Astrocyte (in vitro differentiated cells and primary cell): ENCODE results near the gene CYTH4.

Source experiments
- EZH2 ChIP-seq: IDR thresholded peaks from 2 replicates; pipeline ENCODE4 v1.6.1; 2012; ENCODE audit warnings: mild to moderate bottlenecking, low read length, inconsistent platforms; ENCODE audit not compliant: insufficient read depth
- TF ChIP-seq, protein P1 (sequence below): IDR thresholded peaks from 2 replicates; pipeline ENCODE4 v1.5.1; 2011; ENCODE audit warnings: low read depth, mild to moderate bottlenecking, inconsistent platforms, low read length, moderate library complexity; ENCODE audit not compliant: insufficient read depth

DNA sequence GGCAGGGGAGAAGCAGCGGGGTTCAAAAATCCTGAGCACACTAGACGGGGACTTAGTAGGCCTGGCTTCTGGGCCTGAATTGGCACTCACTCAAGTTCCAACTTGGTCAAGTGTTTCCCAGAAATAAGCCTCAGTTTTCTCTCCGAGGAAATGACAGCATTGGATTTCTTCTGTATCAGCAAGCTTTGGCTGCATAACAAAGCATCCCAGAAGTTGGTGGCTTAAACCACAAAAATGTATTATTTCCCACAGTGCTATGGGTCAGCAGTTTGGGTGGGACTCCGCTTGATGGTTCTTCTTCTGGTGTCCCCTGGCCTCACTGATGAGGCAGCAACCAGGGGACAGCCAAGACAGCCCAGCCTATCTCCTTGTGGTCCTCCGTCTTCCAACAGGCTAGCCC, 1.6 kb upstream of the CYTH4 start:
- TF ChIP-seq, protein P1, sequence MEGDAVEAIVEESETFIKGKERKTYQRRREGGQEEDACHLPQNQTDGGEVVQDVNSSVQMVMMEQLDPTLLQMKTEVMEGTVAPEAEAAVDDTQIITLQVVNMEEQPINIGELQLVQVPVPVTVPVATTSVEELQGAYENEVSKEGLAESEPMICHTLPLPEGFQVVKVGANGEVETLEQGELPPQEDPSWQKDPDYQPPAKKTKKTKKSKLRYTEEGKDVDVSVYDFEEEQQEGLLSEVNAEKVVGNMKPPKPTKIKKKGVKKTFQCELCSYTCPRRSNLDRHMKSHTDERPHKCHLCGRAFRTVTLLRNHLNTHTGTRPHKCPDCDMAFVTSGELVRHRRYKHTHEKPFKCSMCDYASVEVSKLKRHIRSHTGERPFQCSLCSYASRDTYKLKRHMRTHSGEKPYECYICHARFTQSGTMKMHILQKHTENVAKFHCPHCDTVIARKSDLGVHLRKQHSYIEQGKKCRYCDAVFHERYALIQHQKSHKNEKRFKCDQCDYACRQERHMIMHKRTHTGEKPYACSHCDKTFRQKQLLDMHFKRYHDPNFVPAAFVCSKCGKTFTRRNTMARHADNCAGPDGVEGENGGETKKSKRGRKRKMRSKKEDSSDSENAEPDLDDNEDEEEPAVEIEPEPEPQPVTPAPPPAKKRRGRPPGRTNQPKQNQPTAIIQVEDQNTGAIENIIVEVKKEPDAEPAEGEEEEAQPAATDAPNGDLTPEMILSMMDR = no peak
- TF ChIP-seq EZH2 = no peak
